Measurements from ENCODE around the gene SVOPL. TPM values are rescaled to one million over a fixed set of nuclear protein-coding genes. Genes with fewer than 3 reads are reported as not detected.
"Not testable (repeated sequence)": the region's sequence is repeated elsewhere in the genome, so short reads cannot be mapped to it uniquely, and the experiment has no call there.

The SVOPL gene
- total RNA-seq, 4 donors from 2014 or later, result 0.28 to 1.5 TPM; not detected in 2

DNA sequence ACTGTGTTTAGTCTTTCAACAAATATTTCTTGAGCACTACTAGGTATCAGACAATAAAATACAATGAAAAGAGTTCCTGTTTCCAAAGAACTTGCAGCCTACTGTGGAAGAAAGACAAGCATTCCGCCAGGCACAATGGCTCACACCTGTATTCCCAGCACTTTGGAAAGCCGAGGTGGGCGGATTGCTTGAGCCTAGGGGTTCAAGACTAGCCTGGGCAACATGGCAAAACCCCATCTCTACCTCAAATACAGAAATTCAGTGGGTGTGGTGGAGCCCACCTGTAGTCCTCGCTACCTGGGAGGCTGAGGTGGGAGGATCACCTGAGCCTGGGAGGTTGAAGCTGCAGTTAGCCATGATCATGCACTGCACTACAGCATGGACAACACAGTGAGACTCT lies 6.1 kb downstream of the SVOPL start:
- no peak for DNase-seq
- Histone ChIP-seq H3K4me1 (no peaks in the 10 kb centered on the region), H3K27ac (no peak overlapping the region), H3K9me3 (no peaks in the 10 kb centered on the region), H3K36me3 (no peaks in the 10 kb centered on the region), H3K27me3 (no peaks in the 10 kb centered on the region), H3K4me3 (no peak overlapping the region)
- TF ChIP-seq CTCF (IDR thresholded peaks at IDR 0.05) (no peak), POLR2A (IDR thresholded peaks at IDR 0.05) (no peak)
- intact Hi-C loops (cut with DNase I; ENCODE audit: low total_unique reads), result no loop called here

GRCh38 chr7:138691178-138691577 lies 10.0 kb downstream of the SVOPL start:
- no peaks in the 10 kb centered on the region for H3K9me3 ChIP-seq
- H3K27ac ChIP-seq, result no peak overlapping the region
- no peak for DNase-seq
- H3K27me3 ChIP-seq, result no peaks in the 10 kb centered on the region
- no peak overlapping the region for H3K4me3 ChIP-seq
- intact Hi-C loops (cut with DNase I; ENCODE audit: low total_unique reads), result no loop called here
- H3K4me1 ChIP-seq, result no peaks in the 10 kb centered on the region
- no peaks in the 10 kb centered on the region for H3K36me3 ChIP-seq
- no peak for TF ChIP-seq CTCF (IDR thresholded peaks at IDR 0.05)
- TF ChIP-seq POLR2A (IDR thresholded peaks at IDR 0.05), result no peak

- Histone ChIP-seq H3K36me3 (no peaks in the 10 kb centered on the region), H3K27ac (no peak overlapping the region), H3K4me3 (no peak overlapping the region), H3K9me3 (no peaks in the 10 kb centered on the region), H3K4me1 (no peaks in the 10 kb centered on the region), H3K27me3 (no peaks in the 10 kb centered on the region)
- TF ChIP-seq POLR2A (IDR thresholded peaks at IDR 0.05), result no peak
- no peak for TF ChIP-seq CTCF (IDR thresholded peaks at IDR 0.05)
- no peak for DNase-seq
- intact Hi-C loops (cut with DNase I; ENCODE audit: low total_unique reads), result no loop called here
Measured at GRCh38 chr7:138690495-138690894, 10.7 kb downstream of the SVOPL start.

GRCh38 chr7:138688037-138688436 lies 13.1 kb downstream of the SVOPL start:
- H3K36me3 ChIP-seq, result not testable (repeated sequence)

DNA sequence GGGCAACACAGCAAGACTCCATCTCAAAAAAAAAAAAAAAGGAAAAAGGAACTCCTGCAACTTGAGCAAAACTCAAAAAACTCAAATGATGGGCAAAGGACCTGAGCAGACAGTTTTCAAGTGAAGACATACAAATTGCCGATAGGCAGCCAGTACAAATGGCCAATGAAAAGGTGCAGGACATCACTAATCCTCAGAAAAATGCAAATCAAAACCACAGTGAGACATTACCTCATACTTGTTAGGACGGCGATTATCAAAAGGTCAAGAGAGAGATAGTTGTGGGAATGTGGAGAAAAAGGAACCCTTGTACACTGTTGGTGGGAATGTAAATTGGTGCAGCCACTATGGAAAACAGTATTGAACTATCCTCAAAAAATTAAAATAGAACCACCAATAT lies 16.8 kb downstream of the SVOPL start:
- intact Hi-C loops (cut with DNase I; ENCODE audit: low total_unique reads), result no loop called here
- DNase-seq, result no peak
- H3K36me3 ChIP-seq, result no peaks in the 10 kb centered on the region
- no peaks in the 10 kb centered on the region for H3K27me3 ChIP-seq
- H3K4me3 ChIP-seq, result no peak overlapping the region
- H3K9me3 ChIP-seq, result no peaks in the 10 kb centered on the region
- no peak overlapping the region for H3K27ac ChIP-seq
- H3K4me1 ChIP-seq, result no peaks in the 10 kb centered on the region
- TF ChIP-seq POLR2A (IDR thresholded peaks at IDR 0.05) (no peak), CTCF (IDR thresholded peaks at IDR 0.05) (no peak)

More at GRCh38 chr7:138688037-138688436, 13.1 kb downstream of the SVOPL start:
- intact Hi-C loops (cut with DNase I; ENCODE audit: low total_unique reads); H3K4me1 ChIP-seq; H3K27me3 ChIP-seq; H3K9me3 ChIP-seq; H3K27ac ChIP-seq; H3K4me3 ChIP-seq; DNase-seq: not testable (repeated sequence)

DNA sequence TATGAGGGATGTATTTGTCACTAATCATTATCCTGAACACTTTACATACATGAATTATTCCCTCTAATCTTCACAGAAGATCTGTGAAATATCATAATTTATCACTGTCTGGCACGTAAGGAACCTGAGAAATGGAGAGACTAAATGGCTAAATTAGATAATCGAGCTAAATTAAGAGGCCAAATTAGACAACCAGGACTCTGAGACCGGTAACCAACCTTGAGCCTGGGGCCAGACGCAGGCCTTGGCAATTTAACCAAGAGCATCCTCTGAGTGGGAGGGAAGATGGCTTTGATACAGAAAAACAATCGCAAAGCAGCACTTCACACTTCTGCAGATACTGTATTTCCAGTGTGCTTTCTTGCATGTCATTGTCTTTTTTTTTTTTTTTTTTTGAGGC lies 21.4 kb downstream of the SVOPL start:
- intact Hi-C loops (cut with DNase I; ENCODE audit: low total_unique reads), result no loop called here
- H3K4me3 ChIP-seq, result no peak overlapping the region
- no peaks in the 10 kb centered on the region for H3K9me3 ChIP-seq
- no peaks in the 10 kb centered on the region for H3K4me1 ChIP-seq
- DNase-seq, result no peak
- H3K27ac ChIP-seq, result no peak overlapping the region
- H3K27me3 ChIP-seq, result no peaks in the 10 kb centered on the region
- no peaks in the 10 kb centered on the region for H3K36me3 ChIP-seq
- TF ChIP-seq CTCF (IDR thresholded peaks at IDR 0.05), result no peak
- TF ChIP-seq POLR2A (IDR thresholded peaks at IDR 0.05), result no peak

Data from uterus (tissue), 4 donors.